ENCODE results near the gene COPE.

DNA sequence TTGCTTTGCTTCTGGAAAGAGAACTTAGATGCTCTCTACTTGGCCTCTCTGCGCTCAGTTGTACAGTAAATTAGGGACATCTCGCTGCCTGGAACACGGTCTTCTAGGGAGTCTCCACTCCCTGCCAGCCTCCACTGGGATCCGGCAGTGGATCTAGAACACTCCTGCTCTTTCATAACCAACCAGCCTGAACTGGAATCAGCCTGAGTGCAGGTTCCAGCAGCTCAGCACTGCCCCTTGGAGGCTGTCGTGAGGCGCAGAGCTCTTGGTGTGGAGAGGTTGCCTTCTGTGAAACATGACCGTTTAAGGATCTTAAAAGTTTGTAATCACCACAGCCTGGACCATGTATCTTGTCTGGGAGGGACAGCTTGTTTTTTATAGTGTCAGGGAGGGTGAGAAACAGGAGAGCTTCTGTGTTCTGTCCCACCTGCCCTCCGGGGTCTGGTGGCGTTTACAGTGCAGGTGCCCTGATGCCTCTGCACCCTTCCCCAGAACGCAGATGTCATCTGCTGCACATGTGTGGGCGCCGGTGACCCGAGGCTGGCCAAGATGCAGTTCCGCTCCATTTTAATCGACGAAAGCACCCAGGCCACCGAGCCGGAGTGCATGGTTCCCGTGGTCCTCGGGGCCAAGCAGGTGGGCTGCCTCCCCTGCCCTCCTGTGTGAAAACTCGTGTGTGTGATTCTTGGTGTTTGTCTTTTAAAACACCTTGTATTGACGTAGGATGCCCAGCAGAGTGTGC lies 62.6 kb downstream of the COPE start:
- TF ChIP-seq, protein P1, sequence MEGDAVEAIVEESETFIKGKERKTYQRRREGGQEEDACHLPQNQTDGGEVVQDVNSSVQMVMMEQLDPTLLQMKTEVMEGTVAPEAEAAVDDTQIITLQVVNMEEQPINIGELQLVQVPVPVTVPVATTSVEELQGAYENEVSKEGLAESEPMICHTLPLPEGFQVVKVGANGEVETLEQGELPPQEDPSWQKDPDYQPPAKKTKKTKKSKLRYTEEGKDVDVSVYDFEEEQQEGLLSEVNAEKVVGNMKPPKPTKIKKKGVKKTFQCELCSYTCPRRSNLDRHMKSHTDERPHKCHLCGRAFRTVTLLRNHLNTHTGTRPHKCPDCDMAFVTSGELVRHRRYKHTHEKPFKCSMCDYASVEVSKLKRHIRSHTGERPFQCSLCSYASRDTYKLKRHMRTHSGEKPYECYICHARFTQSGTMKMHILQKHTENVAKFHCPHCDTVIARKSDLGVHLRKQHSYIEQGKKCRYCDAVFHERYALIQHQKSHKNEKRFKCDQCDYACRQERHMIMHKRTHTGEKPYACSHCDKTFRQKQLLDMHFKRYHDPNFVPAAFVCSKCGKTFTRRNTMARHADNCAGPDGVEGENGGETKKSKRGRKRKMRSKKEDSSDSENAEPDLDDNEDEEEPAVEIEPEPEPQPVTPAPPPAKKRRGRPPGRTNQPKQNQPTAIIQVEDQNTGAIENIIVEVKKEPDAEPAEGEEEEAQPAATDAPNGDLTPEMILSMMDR (IDR thresholded peaks at IDR 0.05), result peak in 3 of 4 donors; percentile 5 to 38 (median 12)
- no peak for TF ChIP-seq POLR2A (IDR thresholded peaks at IDR 0.05)
